ENCODE measurements around the gene TRIM8. TPM values are rescaled to one million over a fixed set of nuclear protein-coding genes. Genes with fewer than 3 reads are reported as not detected.

Gene TRIM8
- total RNA-seq, 1 experiment from 2014 or later, result 37.0 TPM

- Histone ChIP-seq H3K4ac (ENCODE audit: low read depth, low read length) (no peak overlapping the region), H4K5ac (ENCODE audit: insufficient read length, low read depth, low read length) (no peak overlapping the region), H4K91ac (ENCODE audit: insufficient read length, low read depth, low read length) (no peak overlapping the region), H4K8ac (replicated peaks; ENCODE audit: insufficient read length, low read depth, low read length) (no peak overlapping the region), H3K18ac (ENCODE audit: insufficient read length, low read depth, low read length) (no peak overlapping the region), H2BK15ac (ENCODE audit: low read depth, low read length) (no peak overlapping the region), H3K9ac (ENCODE audit: extremely low read depth, insufficient read length, low read length) (no peak overlapping the region), H3K14ac (ENCODE audit: insufficient read depth, low read length) (no peak overlapping the region), H3K23ac (ENCODE audit: insufficient read length, low read depth, low read length) (no peak overlapping the region), H3K9me3 (ENCODE audit: control insufficient read depth, low read depth, low read length) (no peaks in the 10 kb centered on the region), H3K27ac (ENCODE audit: insufficient read length, low read depth, low read length) (no peak overlapping the region), H2AK5ac (ENCODE audit: insufficient read length, low read length) (no peak overlapping the region), H2AFZ (ENCODE audit: low read length) (no peak overlapping the region), H3K79me2 (ENCODE audit: insufficient read depth, low read length) (no peaks in the 10 kb centered on the region), H3T11ph (ENCODE audit: low read length) (no peak overlapping the region), H2BK120ac (ENCODE audit: low read depth, low read length, poor library complexity, severe bottlenecking) (no peak overlapping the region), H2BK5ac (ENCODE audit: insufficient read length, low read length) (no peak overlapping the region), H3K79me1 (ENCODE audit: insufficient read depth, low read depth, low read length, poor library complexity, severe bottlenecking) (no peaks in the 10 kb centered on the region), H3K4me2 (ENCODE audit: insufficient read depth, insufficient read length, low read length) (no peak overlapping the region), H3K56ac (ENCODE audit: insufficient read length, low read depth, low read length) (no peak overlapping the region), H2BK20ac (ENCODE audit: low read depth, low read length, poor library complexity, severe bottlenecking) (no peak overlapping the region), H3K27me3 (ENCODE audit: insufficient read depth, low read length) (no peaks in the 10 kb centered on the region), H3K4me1 (ENCODE audit: insufficient read depth, low read length) (no peaks in the 10 kb centered on the region; the same call in 1 of the 2 replicates), H3K23me2 (ENCODE audit: insufficient read length, low read depth, low read length, poor library complexity, severe bottlenecking) (no peaks in the 10 kb centered on the region), H2BK12ac (ENCODE audit: insufficient read length, low read depth, low read length) (no peak overlapping the region), H4K20me1 (ENCODE audit: control insufficient read depth, insufficient read depth, insufficient read length) (no peaks in the 10 kb centered on the region)
- peaks cover 16 to 39% (median 34%) of the 10 kb centered on the region in 3 experiments; a peak in 6 of 7 replicates for H3K36me3 Mint-ChIP-seq (ENCODE audit: insufficient read depth in 1 of 3, low read depth in 3 of 3)
- no peaks in the 10 kb centered on the region for H3K9me3 Mint-ChIP-seq
- WGBS (ENCODE audit: extremely low coverage, insufficient read length, low lambda C conversion rate), result no CpG with 5 or more reads among the region's 7 CpGs
- no peaks in the 10 kb centered on the region for H3K27me3 Mint-ChIP-seq (ENCODE audit: low read depth)
- no peak for TF ChIP-seq CTCF (conservative IDR thresholded peaks at IDR 0.05)
- peaks cover 21 to 27% of the 10 kb centered on the region in 2 experiments for H3K4me1 Mint-ChIP-seq
- no peak overlapping the region for H3K27ac Mint-ChIP-seq
- DNase-seq, result no peak
- no peak overlapping the region for H3K4me3 Mint-ChIP-seq
These were observed 38.1 kb downstream of the TRIM8 start for GRCh38 chr10:102682416-102682815.

Measured in H9 (cell line).